ENCODE data around the gene EXO1. TPM values are rescaled to one million over a fixed set of nuclear protein-coding genes. Genes with fewer than 3 reads are reported as not detected.

The EXO1 gene
- total and polyA plus RNA-seq, 2 donors (not counting 1 experiment from before 2014, with no cell fraction given) = 0.73 to 1.2 TPM

DNA sequence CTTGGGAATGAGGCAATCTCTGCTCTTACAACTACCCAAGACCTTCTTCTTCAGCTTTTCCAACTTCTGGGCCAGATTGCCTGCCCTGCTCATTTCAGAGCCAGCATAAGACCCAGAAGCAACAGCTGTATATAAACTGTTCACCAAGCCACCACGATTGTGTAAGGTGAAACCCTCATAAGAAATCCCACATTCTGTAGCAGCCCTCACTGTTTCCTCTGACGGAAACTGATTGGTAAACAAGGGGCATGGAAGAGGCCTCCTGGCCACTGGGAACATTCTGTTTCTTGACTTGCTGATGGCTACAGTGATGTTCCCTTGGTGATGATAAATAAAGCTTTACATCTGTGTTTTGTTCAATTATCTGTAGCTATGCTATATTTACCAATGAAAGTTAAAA lies 39.7 kb upstream of the EXO1 start:
- no peak overlapping the region for H3K4me3 ChIP-seq (ENCODE audit: control extremely low read depth in 1 of 5, extremely low read depth in 1 of 5, insufficient read depth in 1 of 5, low read depth in 2 of 5, low read length in 4 of 5)
- H2AFZ ChIP-seq (ENCODE audit: insufficient read depth, low read depth, low read length, poor library complexity, severe bottlenecking) = no peak overlapping the region
- no peak for ATAC-seq (ENCODE audit: low read depth)
- peaks cover 5% of the 10 kb centered on the region for H3K27me3 Mint-ChIP-seq
- no peak overlapping the region for H3K9ac ChIP-seq (ENCODE audit: low read length)
- no peaks in the 10 kb centered on the region for H3K9me3 Mint-ChIP-seq (ENCODE audit: insufficient read depth)
- H3K27ac ChIP-seq (ENCODE audit: low read length in 2 of 2) = no peak overlapping the region
- no peak overlapping the region for H3K27ac Mint-ChIP-seq
- H3K36me3 ChIP-seq (replicated peaks in 1 of 2; ENCODE audit: control extremely low read depth in 1 of 2, control insufficient read depth in 1 of 2, extremely low read depth in 1 of 2, insufficient read depth in 2 of 2, low read length in 1 of 2) = no peaks in the 10 kb centered on the region
- no peaks in the 10 kb centered on the region for H3K79me2 ChIP-seq (ENCODE audit: control insufficient read depth, insufficient read depth, low read length)
- TF ChIP-seq, protein P1, sequence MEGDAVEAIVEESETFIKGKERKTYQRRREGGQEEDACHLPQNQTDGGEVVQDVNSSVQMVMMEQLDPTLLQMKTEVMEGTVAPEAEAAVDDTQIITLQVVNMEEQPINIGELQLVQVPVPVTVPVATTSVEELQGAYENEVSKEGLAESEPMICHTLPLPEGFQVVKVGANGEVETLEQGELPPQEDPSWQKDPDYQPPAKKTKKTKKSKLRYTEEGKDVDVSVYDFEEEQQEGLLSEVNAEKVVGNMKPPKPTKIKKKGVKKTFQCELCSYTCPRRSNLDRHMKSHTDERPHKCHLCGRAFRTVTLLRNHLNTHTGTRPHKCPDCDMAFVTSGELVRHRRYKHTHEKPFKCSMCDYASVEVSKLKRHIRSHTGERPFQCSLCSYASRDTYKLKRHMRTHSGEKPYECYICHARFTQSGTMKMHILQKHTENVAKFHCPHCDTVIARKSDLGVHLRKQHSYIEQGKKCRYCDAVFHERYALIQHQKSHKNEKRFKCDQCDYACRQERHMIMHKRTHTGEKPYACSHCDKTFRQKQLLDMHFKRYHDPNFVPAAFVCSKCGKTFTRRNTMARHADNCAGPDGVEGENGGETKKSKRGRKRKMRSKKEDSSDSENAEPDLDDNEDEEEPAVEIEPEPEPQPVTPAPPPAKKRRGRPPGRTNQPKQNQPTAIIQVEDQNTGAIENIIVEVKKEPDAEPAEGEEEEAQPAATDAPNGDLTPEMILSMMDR (IDR thresholded peaks at IDR 0.05) = no peak
- TF ChIP-seq EZH2 (IDR thresholded peaks at IDR 0.05; ENCODE audit: borderline replicate concordance, insufficient read depth, low read depth, low read length, poor library complexity, severe bottlenecking) = no peak
- H3K4me2 ChIP-seq (replicated peaks; ENCODE audit: low read depth, low read length, poor library complexity, severe bottlenecking) = no peak overlapping the region
- POLR2A ChIA-PET = no interaction called here
- no peak overlapping the region for H3K4me3 Mint-ChIP-seq
- H3K9me3 ChIP-seq (ENCODE audit: control extremely low read depth in 1 of 3, control insufficient read depth in 2 of 3, insufficient read depth in 1 of 3, low read length in 2 of 3) = no peaks in the 10 kb centered on the region
- intact Hi-C loops (cut with micrococcal nuclease) = no loop called here
- 29% methylated on average over 1 of the region's 2 CpGs for WGBS (ENCODE audit: insufficient coverage)
- no peaks in the 10 kb centered on the region for H3K27me3 ChIP-seq (replicated peaks in 1 of 4; ENCODE audit: control extremely low read depth in 1 of 4, control insufficient read depth in 3 of 4, insufficient read depth in 4 of 4, low read length in 3 of 4)
- H3K4me1 Mint-ChIP-seq = no peaks in the 10 kb centered on the region
- no peaks in the 10 kb centered on the region for H4K20me1 ChIP-seq (ENCODE audit: control insufficient read depth, insufficient read depth, low read length, poor library complexity, severe bottlenecking)
- no peak for DNase-seq
- CTCF ChIA-PET = no interaction called here
- no peaks in the 10 kb centered on the region for H3K4me1 ChIP-seq (ENCODE audit: control insufficient read depth in 2 of 2, insufficient read depth in 2 of 2, low read length in 2 of 2)

- CTCF ChIA-PET = interaction anchor here (0.6 kb wide), 1 partner anchor 199 kb away, joined by 3 read pairs; no protein-coding TSS in a partner anchor
- POLR2A ChIA-PET = no interaction called here
- Histone ChIP-seq H2AFZ (ENCODE audit: insufficient read depth, low read depth, low read length, poor library complexity, severe bottlenecking) (no peak overlapping the region), H3K4me2 (replicated peaks; ENCODE audit: low read depth, low read length, poor library complexity, severe bottlenecking) (no peak overlapping the region), H3K4me3 (ENCODE audit: control extremely low read depth in 1 of 5, extremely low read depth in 1 of 5, insufficient read depth in 1 of 5, low read depth in 2 of 5, low read length in 4 of 5) (no peak overlapping the region), H3K9me3 (ENCODE audit: control extremely low read depth in 1 of 3, control insufficient read depth in 2 of 3, insufficient read depth in 1 of 3, low read length in 2 of 3) (no peaks in the 10 kb centered on the region), H3K36me3 (replicated peaks in 1 of 2; ENCODE audit: control extremely low read depth in 1 of 2, control insufficient read depth in 1 of 2, extremely low read depth in 1 of 2, insufficient read depth in 2 of 2, low read length in 1 of 2) (no peaks in the 10 kb centered on the region), H3K27me3 (replicated peaks in 1 of 4; ENCODE audit: control extremely low read depth in 1 of 4, control insufficient read depth in 3 of 4, insufficient read depth in 4 of 4, low read length in 3 of 4) (no peaks in the 10 kb centered on the region), H4K20me1 (ENCODE audit: control insufficient read depth, insufficient read depth, low read length, poor library complexity, severe bottlenecking) (no peaks in the 10 kb centered on the region), H3K79me2 (ENCODE audit: control insufficient read depth, insufficient read depth, low read length) (no peaks in the 10 kb centered on the region), H3K9ac (ENCODE audit: low read length) (no peak overlapping the region), H3K4me1 (ENCODE audit: control insufficient read depth in 2 of 2, insufficient read depth in 2 of 2, low read length in 2 of 2) (no peaks in the 10 kb centered on the region), H3K27ac (ENCODE audit: low read length in 2 of 2) (no peak overlapping the region)
- intact Hi-C loops (cut with micrococcal nuclease) = no loop called here
- WGBS (ENCODE audit: insufficient coverage) = 75% methylated on average over 4 of the region's 8 CpGs
- Mint-ChIP-seq H3K9me3 (ENCODE audit: insufficient read depth) (no peaks in the 10 kb centered on the region), H3K27ac (no peak overlapping the region), H3K4me1 (no peaks in the 10 kb centered on the region), H3K27me3 (peaks cover 7% of the 10 kb centered on the region), H3K4me3 (no peak overlapping the region)
- no peak for DNase-seq
- ATAC-seq (ENCODE audit: low read depth) = no peak
- TF ChIP-seq EZH2 (IDR thresholded peaks at IDR 0.05; ENCODE audit: borderline replicate concordance, insufficient read depth, low read depth, low read length, poor library complexity, severe bottlenecking) = no peak
- TF ChIP-seq, protein P1 (IDR thresholded peaks at IDR 0.05) = no peak
Observed at GRCh38 chr1:241810769-241811405, 37.1 kb upstream of the EXO1 start.

All from B cell (primary cell).